Measurements from ENCODE around the gene PLOD1.

The PLOD1 gene

GRCh38 chr1:12021616-12022015 is 87.1 kb downstream of the PLOD1 start:
- DNase-seq (ENCODE audit: low read depth): no peak
- no peak for TF ChIP-seq CTCF (IDR thresholded peaks at IDR 0.05; ENCODE audit: insufficient read depth, low read depth, low read length, missing control alignments)
- H3K4me3 ChIP-seq (ENCODE audit: low read length): no peak overlapping the region

- H3K4me3 ChIP-seq (ENCODE audit: low read length): no peak overlapping the region
- TF ChIP-seq CTCF (IDR thresholded peaks at IDR 0.05; ENCODE audit: insufficient read depth, low read depth, low read length, missing control alignments): no peak
- DNase-seq (ENCODE audit: low read depth): no peak
Measured at GRCh38 chr1:12022036-12022435, 87.5 kb downstream of the PLOD1 start.

Measured in epithelial cell of esophagus (primary cell).